K562 (cell line): Measurements from ENCODE around the gene CATSPER4. TPM values are rescaled to one million over a fixed set of nuclear protein-coding genes. Genes with fewer than 3 reads are reported as not detected.

Experiments used
- ESRRA ChIP-seq: fragments of 450-650 bp; IDR thresholded peaks from 2 replicates; pipeline ENCODE4 v1.6.1; 2014; ENCODE audit warnings: low read depth, mild to moderate bottlenecking, moderate library complexity, borderline replicate concordance
- MLLT1 ChIP-seq, 2 experiments: fragments of 450-650 bp; IDR thresholded peaks; 2 replicates each; pipeline ENCODE4 v1.6.1; 2016
- RCOR1 ChIP-seq, 2 experiments: IDR thresholded peaks; 2 replicates each; pipeline ENCODE4 v1.6.1; 2012; ENCODE audit warnings: low read depth in 2 of 2, low read length in 2 of 2, borderline replicate concordance in 1 of 2, improper control_type of control experiment in 1 of 2
- REST ChIP-seq, 2 experiments: fragments of 450-650 bp; formaldehyde crosslinking in 1 of 2; IDR thresholded peaks; 2 replicates each; pipeline versions ENCODE4 v1.4.0 to v1.6.1; 2014 to 2020; ENCODE audit warnings: mild to moderate bottlenecking in 2 of 2, borderline replicate concordance in 1 of 2, low read depth in 1 of 2
- SMC3 ChIP-seq: conservative IDR thresholded peaks from 2 replicates; pipeline ENCODE4 v1.6.1; 2011; ENCODE audit warnings: low read depth, low read length, improper control_type of control experiment; ENCODE audit not compliant: insufficient read depth
- ZBTB33 ChIP-seq: sonication (generic); formaldehyde crosslinking; IDR thresholded peaks from 2 replicates; pipeline ENCODE4 v1.8.1; 2023; ENCODE audit warnings: mild to moderate bottlenecking, missing genetic modification reagents
- ZNF561 ChIP-seq: fragments of 450-650 bp; formaldehyde crosslinking; conservative IDR thresholded peaks from 2 replicates; pipeline ENCODE4 v1.4.0; 2020; ENCODE audit warnings: mild to moderate bottlenecking, moderate library complexity
- polyA plus RNA-seq, 8 experiments: library from polyadenylated mRNA; depleted of rRNA in 4 of 8; stranded (reverse) in 5 of 8; unstranded in 3 of 8; fragments of >200 nt; fragmentation: Nextera tagmentation in 2 of 8; fragmentation: Illumina TruSeq in 1 of 8; extraction: Ambion mirVana in 2 of 8; extraction: Trizol in 1 of 8; gene quantifications; 2 replicates each; pipeline versions ENCODE4 v1.2.1 to v1.2.3, GENCODE V29; 2011 to 2014; ENCODE audit warnings: inconsistent platforms in 1 of 8, missing spikeins in 1 of 8
- total RNA-seq, 7 experiments: library from RNA; depleted of rRNA in 6 of 7; stranded (reverse); fragments of >200 nt in 6 of 7; fragmentation: Illumina TruSeq in 2 of 7; extraction: Trizol in 2 of 7; gene quantifications; 2 replicates each; pipeline versions ENCODE4 v1.2.1 to v1.2.3, GENCODE V29; 2011 to 2021; ENCODE audit warnings: low replicate concordance in 1 of 7

CATSPER4 gene
- total and polyA plus RNA-seq, 9 of the 15 experiments (the other 6 are each of a cell fraction or from before 2014, with no cell fraction given) = 0.04 to 0.13 TPM; not detected in 7

- TF ChIP-seq REST (IDR thresholded peaks at IDR 0.05; ENCODE audit: borderline replicate concordance) (peak; percentile 82), REST (CRISPR knock-in tag; IDR thresholded peaks at IDR 0.05; ENCODE audit: low read depth) (no peak), ZBTB33 (CRISPR knock-in tag) (peak; percentile 89), MLLT1 (IDR thresholded peaks at IDR 0.05) (0 out of 4 replicates have a peak, but pooled peaks of 1 of the 2 experiments have one; percentile 48), RCOR1 (IDR thresholded peaks at IDR 0.05; ENCODE audit: borderline replicate concordance in 1 of 2, low read depth in 2 of 2, low read length in 2 of 2) (peak in 1 of 2 experiments; percentile 58; a peak in 1 of 4 replicates), SMC3 (peak; percentile 56), ESRRA (peak; percentile 59), ZNF561 (CRISPR knock-in tag) (no peak)
- TF ChIP-seq, all 486 proteins: peak for 13
Observed at GRCh38 chr1:26190373-26190987, at the start of gene CATSPER4 (continued).
